A673 (cell line): Measurements from ENCODE around the gene SPPL3. TPM values are rescaled to one million over a fixed set of nuclear protein-coding genes. Genes with fewer than 3 reads are reported as not detected.

Source experiments
- BruUV-seq: library from RNA; stranded (reverse); fragments of 400-500 nt; replicated peaks from 2 replicates; lab custom pipeline; 2021; lab: Mats Ljungman, UMichigan
- CTCF ChIA-PET: fragments of 300-600 bp; sonication (Branson Sonifier 250); formaldehyde crosslinking; loops from one replicate; lab custom pipeline; 2022; ENCODE audit warnings: antibody characterized with exemption; lab: Charles Lee
- POLR2A ChIA-PET: fragments of 300-600 bp; sonication (Branson Sonifier 250); formaldehyde crosslinking; loops from one replicate; lab custom pipeline; 2022; ENCODE audit warnings: antibody characterized with exemption; ENCODE audit not compliant: low non-redundant PET; lab: Charles Lee
- DNase-seq: peaks from one replicate; pipeline ENCODE4 v3.0.0-alpha.2; 2015; ENCODE audit warnings: low spot score
- H3K27ac ChIP-seq: fragments of 200-600 bp; sonication (generic); 2 replicates; pipeline ENCODE4 v1.5.1; 2016; ENCODE audit warnings: mixed run types, low read depth, mild to moderate bottlenecking, mixed read lengths, antibody characterized with exemption, low read length; ENCODE audit not compliant: poor library complexity, severe bottlenecking
- H3K27me3 ChIP-seq: fragments of 200-600 bp; sonication (generic); replicated peaks from 2 replicates; pipeline ENCODE4 v1.6.1; 2017; ENCODE audit warnings: mixed run types, low read depth, mild to moderate bottlenecking, mixed read lengths, antibody characterized with exemption, low read length; ENCODE audit not compliant: insufficient read depth, poor library complexity
- H3K36me3 ChIP-seq: fragments of 200-600 bp; sonication (generic); 2 replicates; pipeline ENCODE4 v1.6.1; 2016; ENCODE audit warnings: mixed run types, mild to moderate bottlenecking, mixed read lengths, antibody characterized with exemption, low read length; ENCODE audit not compliant: insufficient read depth, poor library complexity, severe bottlenecking
- H3K4me1 ChIP-seq: fragments of 200-600 bp; sonication (generic); 2 replicates; pipeline ENCODE4 v1.6.1; 2017; ENCODE audit warnings: mixed run types, mild to moderate bottlenecking, mixed read lengths, antibody characterized with exemption, low read length; ENCODE audit not compliant: insufficient read depth, poor library complexity, severe bottlenecking
- H3K4me3 ChIP-seq: fragments of 200-600 bp; sonication (generic); 2 replicates; pipeline ENCODE4 v1.5.1; 2016; ENCODE audit warnings: low read depth, mixed run types, mild to moderate bottlenecking, mixed read lengths, low read length; ENCODE audit not compliant: poor library complexity, severe bottlenecking
- H3K9me3 ChIP-seq: fragments of 200-600 bp; sonication (generic); 2 replicates; pipeline ENCODE4 v1.6.1; 2016; ENCODE audit warnings: mixed run types, low read depth, mild to moderate bottlenecking, mixed read lengths, antibody characterized with exemption, low read length; ENCODE audit not compliant: poor library complexity, severe bottlenecking
- CTCF ChIP-seq: fragments of 300-800, 200-600 bp; sonication (generic); conservative IDR thresholded peaks from 2 replicates; pipeline ENCODE4 v1.5.1; 2017; ENCODE audit warnings: low read depth, mild to moderate bottlenecking, antibody characterized with exemption, low read length, moderate library complexity, mixed read lengths
- EZH2 ChIP-seq: fragments of 200-600 bp; sonication (generic); IDR thresholded peaks from 2 replicates; pipeline ENCODE4 v1.6.1; 2017; ENCODE audit warnings: borderline replicate concordance, low read depth, mild to moderate bottlenecking, mixed read lengths, antibody characterized with exemption, low read length; ENCODE audit not compliant: poor library complexity, severe bottlenecking
- intact Hi-C: fragments of 100-400 bp; cut with micrococcal nuclease; formaldehyde crosslinking; loops from one replicate; pipeline ENCODE4 v1.10.0; 2022; ENCODE audit not compliant: unreplicated experiment
- total RNA-seq: library from RNA; stranded (reverse); gene quantifications from 2 replicates; pipeline ENCODE4 v1.2.3, GENCODE V29; 2021

The SPPL3 gene
- total RNA-seq, 1 experiment from 2014 or later: 46.9 TPM

GRCh38 chr12:120784804-120785203, 119.4 kb downstream of the SPPL3 start:
- Histone ChIP-seq H3K27me3 (no peaks in the 10 kb centered on the region), H3K27ac (no peak overlapping the region), H3K4me3 (no peak overlapping the region), H3K4me1 (peaks cover 13% of the 10 kb centered on the region), H3K36me3 (peaks cover 12% of the 10 kb centered on the region), H3K9me3 (no peaks in the 10 kb centered on the region)
- ChIA-PET POLR2A (no interaction called here), CTCF (no interaction called here)
- no peak for DNase-seq
- TF ChIP-seq EZH2: no peak
- TF ChIP-seq CTCF: no peak
- intact Hi-C loops: no loop called here
- no TSS peak for BruUV-seq

- Histone ChIP-seq H3K4me1 (peaks cover 13% of the 10 kb centered on the region), H3K27ac (peak overlapping the region; percentile 36), H3K36me3 (peaks cover 12% of the 10 kb centered on the region), H3K9me3 (no peaks in the 10 kb centered on the region), H3K4me3 (no peak overlapping the region), H3K27me3 (no peaks in the 10 kb centered on the region)
- BruUV-seq: no TSS peak
- TF ChIP-seq CTCF (no peak), EZH2 (no peak)
- POLR2A ChIA-PET: no interaction called here
- peak; percentile 78 for DNase-seq
- CTCF ChIA-PET: no interaction called here
- intact Hi-C loops: no loop called here
These were observed 121.0 kb downstream of the SPPL3 start for GRCh38 chr12:120783197-120783596.

DNA sequence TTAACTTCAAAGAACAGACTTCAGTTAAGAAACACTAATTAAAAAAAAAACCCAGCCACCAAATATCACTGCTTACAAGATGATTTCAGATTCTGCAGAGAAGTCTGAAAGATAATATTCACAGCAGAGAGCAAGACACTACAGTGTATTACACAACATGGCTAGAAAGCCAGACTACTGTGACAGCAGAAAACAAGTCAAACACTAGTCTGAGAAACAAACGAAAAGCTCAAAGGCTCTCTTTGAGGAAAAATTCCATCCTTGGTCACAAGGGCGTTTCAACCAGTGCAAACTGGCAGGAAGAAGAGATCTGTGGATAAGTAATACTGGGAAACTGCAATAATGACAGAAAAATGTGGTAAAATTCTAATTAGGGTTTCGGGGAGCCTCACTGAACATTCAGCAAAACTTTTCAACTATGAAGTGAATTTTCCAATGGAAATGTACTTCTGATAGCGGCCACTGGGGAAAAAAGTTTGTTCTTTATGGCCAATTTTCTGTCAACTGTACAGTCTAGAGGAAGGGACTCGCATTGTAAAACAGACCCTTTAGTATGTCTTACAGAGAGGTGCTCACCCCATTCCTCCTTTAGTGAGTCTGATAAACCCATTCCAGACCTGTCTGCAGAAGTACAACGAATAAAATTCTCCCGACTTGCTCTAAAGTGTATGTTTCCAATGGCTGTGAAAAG, 128.2 kb downstream of the SPPL3 start:
- intact Hi-C loops: no loop called here
- no peaks in the 10 kb centered on the region for H3K4me1 ChIP-seq

More for the DNA sequence above, 128.2 kb downstream of the SPPL3 start:
- Histone ChIP-seq H3K27me3 (no peaks in the 10 kb centered on the region), H3K27ac (no peak overlapping the region), H3K4me3 (no peak overlapping the region), H3K36me3 (no peaks in the 10 kb centered on the region), H3K9me3 (no peaks in the 10 kb centered on the region)
- TF ChIP-seq CTCF: 0 out of 2 replicates have a peak, but pooled peaks have one; percentile 11
- TF ChIP-seq EZH2: no peak
- CTCF ChIA-PET: no interaction called here
- POLR2A ChIA-PET: interaction anchor here (0.6 kb wide), 1 partner anchor 690 kb away, joined by 4 read pairs; no protein-coding TSS in a partner anchor
- no TSS peak for BruUV-seq
- DNase-seq: no peak
